Caco-2 (cell line): ENCODE data around the gene TUBB4B. TPM values are rescaled to one million over a fixed set of nuclear protein-coding genes. Genes with fewer than 3 reads are reported as not detected.

Source experiments
- BruUV-seq: library from RNA; stranded (reverse); fragments of 400-500 nt; replicated peaks from 2 replicates; lab custom pipeline; 2021; lab: Mats Ljungman, UMichigan
- CTCF ChIA-PET: fragments of 300-600 bp; sonication (Branson Sonifier 250); formaldehyde crosslinking; loops from one replicate; lab custom pipeline; 2022; ENCODE audit warnings: antibody characterized with exemption; lab: Charles Lee
- POLR2A ChIA-PET: fragments of 300-600 bp; sonication (Branson Sonifier 250); formaldehyde crosslinking; loops from one replicate; lab custom pipeline; 2022; ENCODE audit warnings: antibody characterized with exemption; lab: Charles Lee
- DNase-seq, 2 experiments: peaks; one replicate each; pipeline versions ENCODE4 v3.0.0 to v3.0.0-alpha.2; 2020 to 2022
- H3K27me3 ChIP-seq: replicated peaks from 2 replicates; pipeline ENCODE4 v1.6.0; 2011; ENCODE audit warnings: low read length; ENCODE audit not compliant: control insufficient read depth, insufficient read depth
- H3K36me3 ChIP-seq: 2 replicates; pipeline ENCODE4 v1.5.1; 2011; ENCODE audit warnings: low read length; ENCODE audit not compliant: control insufficient read depth, insufficient read depth
- H3K4me1 ChIP-seq: fragments of 250-450 bp; sonication (Bioruptor Pico); 2 replicates; pipeline ENCODE4 v1.5.1; 2020; ENCODE audit warnings: mild to moderate bottlenecking
- H3K4me3 ChIP-seq: 2 replicates; pipeline ENCODE4 v1.5.1; 2011; ENCODE audit warnings: low read depth, mild to moderate bottlenecking, control low read depth, low read length
- H3K9me3 ChIP-seq: fragments of 250-450 bp; sonication (Bioruptor Pico); 2 replicates; pipeline ENCODE4 v1.5.1; 2020; ENCODE audit warnings: mild to moderate bottlenecking, moderate library complexity
- H3K27ac Mint-ChIP-seq: one replicate; pipeline ENCODE4 v1.8.0; 2022; ENCODE audit warnings: mixed read lengths; ENCODE audit not compliant: unreplicated experiment
- H3K27me3 Mint-ChIP-seq: one replicate; pipeline ENCODE4 v1.8.0; 2022; ENCODE audit warnings: mixed read lengths; ENCODE audit not compliant: insufficient read depth, unreplicated experiment
- H3K36me3 Mint-ChIP-seq: one replicate; pipeline ENCODE4 v1.8.0; 2022; ENCODE audit warnings: mild to moderate bottlenecking, mixed read lengths; ENCODE audit not compliant: insufficient read depth, unreplicated experiment
- H3K4me1 Mint-ChIP-seq: one replicate; pipeline ENCODE4 v1.8.0; 2022; ENCODE audit warnings: low read depth, mixed read lengths; ENCODE audit not compliant: unreplicated experiment
- H3K4me3 Mint-ChIP-seq: one replicate; pipeline ENCODE4 v1.8.0; 2022; ENCODE audit warnings: mild to moderate bottlenecking, moderate library complexity, mixed read lengths; ENCODE audit not compliant: unreplicated experiment
- H3K9me3 Mint-ChIP-seq: one replicate; pipeline ENCODE4 v1.8.0; 2022; ENCODE audit warnings: mixed read lengths; ENCODE audit not compliant: unreplicated experiment
- CTCF ChIP-seq, 2 experiments: fragments of 200-600 bp in 1 of 2; IDR thresholded peaks; 1 replicate in 1 of 2; 2 replicates in 1 of 2; pipeline versions ENCODE4 v1.5.1 to v1.8.0; 2011 to 2022; ENCODE audit warnings: antibody characterized with exemption in 1 of 2, control low read depth in 1 of 2, inconsistent platforms in 1 of 2, low read depth in 1 of 2, low read length in 1 of 2, mild to moderate bottlenecking in 1 of 2, moderate library complexity in 1 of 2; ENCODE audit not compliant: insufficient read depth in 1 of 2, severe bottlenecking in 1 of 2, unreplicated experiment in 1 of 2
- intact Hi-C: fragments of 100-400 bp; cut with micrococcal nuclease; formaldehyde crosslinking; loops from one replicate; pipeline ENCODE4 v1.10.0; 2022; ENCODE audit not compliant: unreplicated experiment
- total RNA-seq: library from RNA; stranded (reverse); gene quantifications from 2 replicates; pipeline ENCODE4 v1.2.3, GENCODE V29; 2022

Gene TUBB4B
- total RNA-seq, 1 experiment from 2014 or later = 487 TPM

GRCh38 chr9:137228968-137229896, 11.9 kb upstream of the TUBB4B start:
- H3K27ac Mint-ChIP-seq = no peak overlapping the region
- Histone ChIP-seq H3K36me3 (no peaks in the 10 kb centered on the region), H3K27me3 (no peaks in the 10 kb centered on the region), H3K9me3 (no peaks in the 10 kb centered on the region), H3K4me3 (no peak overlapping the region), H3K4me1 (peaks cover 38% of the 10 kb centered on the region)
- intact Hi-C loops = no loop called here
- no peak overlapping the region for H3K4me3 Mint-ChIP-seq
- CTCF ChIA-PET = interaction anchor here (0.6 to 0.7 kb wide), 2 partner anchors 11 to 180 kb away, joined by 3 to 5 read pairs; no protein-coding TSS in a partner anchor
- DNase-seq = no peak
- peaks cover 13% of the 10 kb centered on the region for H3K4me1 Mint-ChIP-seq
- H3K36me3 Mint-ChIP-seq = peaks cover 4% of the 10 kb centered on the region
- H3K27me3 Mint-ChIP-seq = no peaks in the 10 kb centered on the region
- no peak for TF ChIP-seq CTCF (IDR thresholded peaks at IDR 0.05; ENCODE audit: insufficient read depth in 1 of 2, low read depth in 1 of 2, low read length in 1 of 2, severe bottlenecking in 1 of 2, unreplicated experiment in 1 of 2)
- BruUV-seq = no TSS peak
- no peaks in the 10 kb centered on the region for H3K9me3 Mint-ChIP-seq
- POLR2A ChIA-PET = interaction anchor here (0.6 to 0.7 kb wide), 2 partner anchors 12 to 59 kb away, joined by 3 to 4 read pairs; partner anchors contain the start of gene TUBB4B

GRCh38 chr9:137229903-137230704, 11.0 kb upstream of the TUBB4B start:
- no TSS peak for BruUV-seq
- no peaks in the 10 kb centered on the region for H3K27me3 Mint-ChIP-seq
- H3K4me3 ChIP-seq = no peak overlapping the region
- H3K9me3 ChIP-seq = no peaks in the 10 kb centered on the region
- ChIA-PET POLR2A (interaction anchor here (0.6 to 0.7 kb wide), 2 partner anchors 11 to 60 kb away, joined by 3 to 4 read pairs; partner anchors contain the start of gene TUBB4B), CTCF (interaction anchor here (0.6 to 0.7 kb wide), 2 partner anchors 10 to 181 kb away, joined by 3 to 5 read pairs; no protein-coding TSS in a partner anchor)
- peaks cover 38% of the 10 kb centered on the region for H3K4me1 ChIP-seq
- no peaks in the 10 kb centered on the region for H3K27me3 ChIP-seq
- no peak overlapping the region for H3K27ac Mint-ChIP-seq
- no peaks in the 10 kb centered on the region for H3K36me3 ChIP-seq
- peaks cover 18% of the 10 kb centered on the region for H3K4me1 Mint-ChIP-seq
- no peak overlapping the region for H3K4me3 Mint-ChIP-seq
- intact Hi-C loops = no loop called here
- no peak for TF ChIP-seq CTCF (IDR thresholded peaks at IDR 0.05; ENCODE audit: insufficient read depth in 1 of 2, low read depth in 1 of 2, low read length in 1 of 2, severe bottlenecking in 1 of 2, unreplicated experiment in 1 of 2)
- no peak for DNase-seq
- no peaks in the 10 kb centered on the region for H3K9me3 Mint-ChIP-seq
- H3K36me3 Mint-ChIP-seq = peaks cover 9% of the 10 kb centered on the region
